ENCODE results near the gene VWA8. TPM values are rescaled to one million over a fixed set of nuclear protein-coding genes. Genes with fewer than 3 reads are reported as not detected.
A peak's percentile ranks its signal among the peaks of the same experiment; 100 is the strongest.
"Not testable (repeated sequence)": the region's sequence is repeated elsewhere in the genome, so short reads cannot be mapped to it uniquely, and the experiment has no call there.

The VWA8 gene
- total and polyA plus RNA-seq, 5 experiments from 2014 or later: 5.1 to 22.3 (median 6.9) TPM

- H3K4me1 Mint-ChIP-seq, H3K27me3 Mint-ChIP-seq, H3K4me3 Mint-ChIP-seq, ATAC-seq, H3K9me3 Mint-ChIP-seq, POLR2A ChIA-PET, H3K27ac Mint-ChIP-seq, DNase-seq: not testable (repeated sequence)
- H3K36me3 Mint-ChIP-seq: peaks cover 8 to 21% (median 15%) of the 10 kb centered on the region in 3 donors
These were observed 324.3 kb downstream of the VWA8 start for GRCh38 chr13:41636590-41636989.

- H3K36me3 Mint-ChIP-seq: peaks cover 8 to 18% (median 12%) of the 10 kb centered on the region in 3 donors
- H3K9me3 Mint-ChIP-seq: no peaks in the 10 kb centered on the region
- POLR2A ChIA-PET: no interaction called here
- peak overlapping the region in 1 of 10 donors; percentile 17 for H3K27ac Mint-ChIP-seq
- ATAC-seq: no peak
- DNase-seq: no peak
- H3K4me1 Mint-ChIP-seq: peaks cover 0 to 8% (median 0%) of the 10 kb centered on the region in 4 donors
- H3K4me3 Mint-ChIP-seq: no peak overlapping the region
- H3K27me3 Mint-ChIP-seq: no peaks in the 10 kb centered on the region
These were observed 326.5 kb downstream of the VWA8 start for GRCh38 chr13:41634407-41634806.

GRCh38 chr13:41633776-41634175, 327.1 kb downstream of the VWA8 start:
- Mint-ChIP-seq H3K27ac (peak overlapping the region in 1 of 10 donors; percentile 17), H3K4me1 (peaks cover 0 to 8% (median 0%) of the 10 kb centered on the region in 4 donors), H3K36me3 (peaks cover 6 to 16% (median 12%) of the 10 kb centered on the region in 3 donors), H3K27me3 (no peaks in the 10 kb centered on the region), H3K4me3 (no peak overlapping the region), H3K9me3 (no peaks in the 10 kb centered on the region)
- POLR2A ChIA-PET: no interaction called here
- ATAC-seq: no peak
- DNase-seq: no peak

- Mint-ChIP-seq H3K27ac (peak overlapping the region in 1 of 10 donors; percentile 54), H3K27me3 (no peaks in the 10 kb centered on the region), H3K36me3 (peaks cover 0 to 14% (median 13%) of the 10 kb centered on the region in 3 donors), H3K9me3 (no peaks in the 10 kb centered on the region), H3K4me3 (no peak overlapping the region), H3K4me1 (peaks cover 0 to 6% (median under 1%) of the 10 kb centered on the region in 4 donors)
- POLR2A ChIA-PET: no interaction called here
- ATAC-seq (no peak), DNase-seq (no peak)
These were observed 329.5 kb downstream of the VWA8 start for GRCh38 chr13:41631296-41631965.

GRCh38 chr13:41627425-41627824, 333.5 kb downstream of the VWA8 start:
- no peak for DNase-seq
- peak overlapping the region in 1 of 10 donors; percentile 62 for H3K27ac Mint-ChIP-seq
- no peaks in the 10 kb centered on the region for H3K9me3 Mint-ChIP-seq
- peaks cover 0 to 2% (median under 1%) of the 10 kb centered on the region in 4 donors for H3K4me1 Mint-ChIP-seq
- ATAC-seq: no peak
- POLR2A ChIA-PET: no interaction called here
- H3K27me3 Mint-ChIP-seq: no peaks in the 10 kb centered on the region
- H3K4me3 Mint-ChIP-seq: no peak overlapping the region
- H3K36me3 Mint-ChIP-seq: peaks cover 0 to 26% (median 9%) of the 10 kb centered on the region in 3 donors

DNA sequence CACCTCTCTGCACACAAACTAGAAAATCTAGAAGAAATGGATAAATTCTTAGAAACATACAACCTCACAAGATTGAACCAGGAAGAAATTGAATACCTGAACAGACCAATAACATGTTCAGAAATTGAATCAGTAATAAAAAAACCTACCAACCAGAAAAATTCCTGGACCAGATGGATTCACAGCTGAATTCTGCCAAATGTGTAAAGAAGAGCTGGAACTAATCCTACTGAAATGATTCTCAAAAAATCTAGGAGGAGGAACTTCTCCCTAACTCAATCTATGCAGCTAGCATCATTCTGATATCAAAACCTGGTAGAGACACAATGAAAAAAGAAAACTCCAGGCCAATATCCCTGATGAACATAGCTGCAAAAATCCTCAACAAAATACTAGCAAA, 336.9 kb downstream of the VWA8 start:
- DNase-seq: no peak
- no peak overlapping the region for H3K4me3 Mint-ChIP-seq
- peaks cover 0 to 1% (median 0%) of the 10 kb centered on the region in 9 donors for H3K9me3 Mint-ChIP-seq
- H3K27ac Mint-ChIP-seq: peak overlapping the region in 2 of 10 donors; percentile 3 to 37
- no peaks in the 10 kb centered on the region for H3K27me3 Mint-ChIP-seq
- POLR2A ChIA-PET: interaction anchor here (0.6 kb wide), 1 partner anchor 455 kb away, joined by 6 read pairs; no protein-coding TSS in a partner anchor
- peaks cover 0 to 3% (median under 1%) of the 10 kb centered on the region in 4 donors for H3K4me1 Mint-ChIP-seq
- peaks cover 0 to 33% (median 19%) of the 10 kb centered on the region in 3 donors for H3K36me3 Mint-ChIP-seq
- ATAC-seq: no peak

GRCh38 chr13:41622432-41623429, 338.2 kb downstream of the VWA8 start:
- ATAC-seq (no peak), DNase-seq (no peak)
- H3K9me3 Mint-ChIP-seq: peaks cover 0 to 2% (median 0%) of the 10 kb centered on the region in 9 donors
- H3K4me3 Mint-ChIP-seq: no peak overlapping the region
- POLR2A ChIA-PET: interaction anchor here (0.7 kb wide), 1 partner anchor 9 kb away, joined by 3 read pairs; no protein-coding TSS in a partner anchor
- no peak overlapping the region for H3K27ac Mint-ChIP-seq
- no peaks in the 10 kb centered on the region for H3K27me3 Mint-ChIP-seq
- H3K4me1 Mint-ChIP-seq: peaks cover 0 to 3% (median under 1%) of the 10 kb centered on the region in 4 donors
- peaks cover 0 to 24% (median 13%) of the 10 kb centered on the region in 3 donors for H3K36me3 Mint-ChIP-seq

- Mint-ChIP-seq H3K4me1 (peaks cover 0 to 3% (median 0%) of the 10 kb centered on the region in 4 donors), H3K36me3 (peaks cover 0 to 24% (median 13%) of the 10 kb centered on the region in 3 donors), H3K27ac (no peak overlapping the region), H3K9me3 (peaks cover 0 to 2% (median 0%) of the 10 kb centered on the region in 9 donors), H3K4me3 (no peak overlapping the region), H3K27me3 (no peaks in the 10 kb centered on the region)
- POLR2A ChIA-PET: no interaction called here
- no peak for ATAC-seq
- DNase-seq: no peak
These were observed 339.0 kb downstream of the VWA8 start for GRCh38 chr13:41621716-41622431.

DNA sequence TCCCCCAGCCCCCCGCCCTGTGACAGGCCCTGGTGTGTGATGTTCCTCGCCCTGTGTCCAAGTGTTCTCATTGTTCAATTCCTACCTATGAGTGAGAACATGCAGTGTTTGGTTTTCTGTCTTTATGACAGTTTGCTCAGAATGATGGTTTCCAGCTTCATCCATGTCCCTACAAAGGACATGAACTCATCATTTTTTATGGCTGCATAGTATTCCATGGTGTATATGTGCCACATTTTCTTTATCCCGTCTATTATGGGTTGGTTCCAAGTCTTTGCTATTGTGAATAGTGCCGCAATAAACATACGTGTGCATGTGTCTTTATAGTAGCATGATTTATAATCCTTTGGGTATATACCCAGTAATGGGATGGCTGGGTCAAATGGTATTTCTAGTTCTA, 343.3 kb downstream of the VWA8 start:
- H3K27me3 Mint-ChIP-seq, H3K27ac Mint-ChIP-seq, DNase-seq, ATAC-seq, POLR2A ChIA-PET, H3K4me3 Mint-ChIP-seq, H3K9me3 Mint-ChIP-seq, H3K4me1 Mint-ChIP-seq: not testable (repeated sequence)
- H3K36me3 Mint-ChIP-seq: peaks cover 0 to 33% (median 27%) of the 10 kb centered on the region in 3 donors

- peaks cover 2 to 36% (median 30%) of the 10 kb centered on the region in 3 donors for H3K36me3 Mint-ChIP-seq
- H3K4me3 Mint-ChIP-seq: no peak overlapping the region
- no peaks in the 10 kb centered on the region for H3K27me3 Mint-ChIP-seq
- H3K27ac Mint-ChIP-seq: peak overlapping the region in 1 of 10 donors; percentile 0
- peaks cover 0 to 2% (median 0%) of the 10 kb centered on the region in 9 donors for H3K9me3 Mint-ChIP-seq
- H3K4me1 Mint-ChIP-seq: peaks cover 0 to 3% (median 0%) of the 10 kb centered on the region in 4 donors
- ATAC-seq (no peak), DNase-seq (no peak)
- POLR2A ChIA-PET: interaction anchor here (1.1 kb wide), 1 partner anchor 27 kb away, joined by 3 read pairs; no protein-coding TSS in a partner anchor
These were observed 344.8 kb downstream of the VWA8 start for GRCh38 chr13:41616151-41616550.

DNA sequence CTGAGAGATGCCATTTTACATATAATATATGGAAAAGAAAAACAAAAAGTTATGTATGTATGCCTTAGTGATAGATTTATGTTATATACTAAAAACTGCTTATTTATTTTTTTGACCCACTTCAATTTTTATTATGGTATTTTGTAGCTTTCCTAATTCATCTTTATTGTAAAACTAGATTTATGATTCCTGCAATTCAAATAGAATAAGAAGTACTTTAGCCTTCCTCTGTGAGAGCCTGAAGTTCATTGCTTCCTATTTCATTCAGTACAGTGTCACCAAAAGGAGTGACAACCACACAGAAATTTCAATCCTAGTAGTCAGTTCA, 345.4 kb downstream of the VWA8 start:
- ATAC-seq: no peak
- no peak for DNase-seq
- Mint-ChIP-seq H3K27ac (peak overlapping the region in 1 of 10 donors; percentile 0), H3K36me3 (peaks cover 6 to 43% (median 34%) of the 10 kb centered on the region in 3 donors), H3K27me3 (no peaks in the 10 kb centered on the region), H3K4me3 (no peak overlapping the region), H3K4me1 (peaks cover 0 to 5% (median 0%) of the 10 kb centered on the region in 4 donors), H3K9me3 (peaks cover 0 to 2% (median 0%) of the 10 kb centered on the region in 9 donors)
- POLR2A ChIA-PET: interaction anchor here (0.7 to 1.1 kb wide), 2 partner anchors 28 to 150 kb away, joined by 3 read pairs; no protein-coding TSS in a partner anchor

Measured in naive thymus-derived CD8-positive, alpha-beta T cell (primary cell).